HUES6 (cell line): ENCODE results near the gene ZRANB1.

ENCODE experiments used
- H3K27ac ChIP-seq: 2 replicates; pipeline ENCODE4 v1.7.0; 2013; ENCODE audit warnings: low read depth, mild to moderate bottlenecking, low read length, inconsistent platforms
- H3K27me3 ChIP-seq: 2 replicates; pipeline ENCODE4 v1.6.1; 2013; ENCODE audit warnings: low read length; ENCODE audit not compliant: control insufficient read depth, insufficient read depth
- H3K36me3 ChIP-seq: 2 replicates; pipeline ENCODE4 v1.6.1; 2013; ENCODE audit warnings: low read length; ENCODE audit not compliant: control insufficient read depth, insufficient read depth
- H3K4me1 ChIP-seq: 2 replicates; pipeline ENCODE4 v1.6.1; 2013; ENCODE audit warnings: low read length; ENCODE audit not compliant: control insufficient read depth, insufficient read depth
- H3K4me3 ChIP-seq: 2 replicates; pipeline ENCODE4 v1.5.1; 2013; ENCODE audit warnings: low read depth, low read length
- H3K9ac ChIP-seq: one replicate; pipeline ENCODE4 v1.6.1; 2013; ENCODE audit warnings: mild to moderate bottlenecking, low read length
- H3K9me3 ChIP-seq: 2 replicates; pipeline ENCODE4 v1.6.1; 2013; ENCODE audit warnings: low read depth, low read length; ENCODE audit not compliant: control insufficient read depth, insufficient read depth

The ZRANB1 gene

GRCh38 chr10:124941823-124942222 is at the start of gene ZRANB1:
ZRANB1 (plus strand) TSS chr10:124942123; CDS start chr10:124942494, 371 bp downstream.
- Histone ChIP-seq H3K4me1 (peaks cover 36% of the 10 kb centered on the region), H3K27ac (no peak within 1 kb of the TSS), H3K27me3 (no peaks in the 10 kb centered on the region), H3K9ac (no peak within 1 kb of the TSS), H3K9me3 (no peaks in the 10 kb centered on the region), H3K4me3 (no peak within 1 kb of the TSS), H3K36me3 (peaks cover 6% of the 10 kb centered on the region)

GRCh38 chr10:124892905-124893304 is 49.0 kb upstream of the ZRANB1 start:
- Histone ChIP-seq H3K9ac (peak overlapping the region; percentile 44), H3K4me1 (no peaks in the 10 kb centered on the region), H3K27me3 (no peaks in the 10 kb centered on the region), H3K27ac (no peak overlapping the region), H3K36me3 (no peaks in the 10 kb centered on the region), H3K9me3 (no peaks in the 10 kb centered on the region), H3K4me3 (no peak overlapping the region)

GRCh38 chr10:124894569-124895215 is 47.2 kb upstream of the ZRANB1 start:
- Histone ChIP-seq H3K27me3 (no peaks in the 10 kb centered on the region), H3K9me3 (no peaks in the 10 kb centered on the region), H3K4me1 (0 out of 2 replicates have a peak, but pooled peaks cover 3% of the 10 kb centered on the region), H3K4me3 (no peak overlapping the region), H3K9ac (no peak overlapping the region), H3K36me3 (no peaks in the 10 kb centered on the region), H3K27ac (no peak overlapping the region)

GRCh38 chr10:124896751-124897150 is 45.2 kb upstream of the ZRANB1 start:
- 0 out of 2 replicates have a peak, but pooled peaks cover 3% of the 10 kb centered on the region for H3K4me1 ChIP-seq
- H3K9ac ChIP-seq: no peak overlapping the region
- H3K27ac ChIP-seq: no peak overlapping the region
- H3K36me3 ChIP-seq: no peaks in the 10 kb centered on the region
- H3K9me3 ChIP-seq: no peaks in the 10 kb centered on the region
- H3K4me3 ChIP-seq: no peak overlapping the region
- no peaks in the 10 kb centered on the region for H3K27me3 ChIP-seq

GRCh38 chr10:124898471-124898870 is 43.5 kb upstream of the ZRANB1 start:
- Histone ChIP-seq H3K9ac (no peak overlapping the region), H3K36me3 (no peaks in the 10 kb centered on the region), H3K4me3 (no peak overlapping the region), H3K27ac (no peak overlapping the region), H3K4me1 (peaks cover 11% of the 10 kb centered on the region; the same call in 1 of the 2 replicates), H3K27me3 (no peaks in the 10 kb centered on the region), H3K9me3 (no peaks in the 10 kb centered on the region)

- no peak overlapping the region for H3K4me3 ChIP-seq
- H3K9ac ChIP-seq: no peak overlapping the region
- H3K27ac ChIP-seq: no peak overlapping the region
- H3K27me3 ChIP-seq: no peaks in the 10 kb centered on the region
- peaks cover 11% of the 10 kb centered on the region; the same call in 1 of the 2 replicates for H3K4me1 ChIP-seq
- H3K9me3 ChIP-seq: no peaks in the 10 kb centered on the region
- H3K36me3 ChIP-seq: no peaks in the 10 kb centered on the region
These were observed 42.8 kb upstream of the ZRANB1 start for GRCh38 chr10:124899151-124899550.

- Histone ChIP-seq H3K9ac (no peak overlapping the region), H3K27me3 (no peaks in the 10 kb centered on the region), H3K27ac (no peak overlapping the region), H3K4me3 (no peak overlapping the region), H3K4me1 (peaks cover 11% of the 10 kb centered on the region; the same call in 1 of the 2 replicates), H3K36me3 (no peaks in the 10 kb centered on the region), H3K9me3 (no peaks in the 10 kb centered on the region)
These were observed 39.5 kb upstream of the ZRANB1 start for GRCh38 chr10:124902462-124902861.

- H3K9me3 ChIP-seq: no peaks in the 10 kb centered on the region
These were observed 38.8 kb upstream of the ZRANB1 start for GRCh38 chr10:124903111-124903510.

GRCh38 chr10:124904796-124905195 is 37.1 kb upstream of the ZRANB1 start:
- Histone ChIP-seq H3K36me3 (no peaks in the 10 kb centered on the region), H3K4me1 (peaks cover 8% of the 10 kb centered on the region; the same call in 1 of the 2 replicates), H3K9me3 (no peaks in the 10 kb centered on the region), H3K4me3 (no peak overlapping the region), H3K27ac (no peak overlapping the region), H3K9ac (no peak overlapping the region), H3K27me3 (no peaks in the 10 kb centered on the region)

More at GRCh38 chr10:124903111-124903510, 38.8 kb upstream of the ZRANB1 start:
- no peaks in the 10 kb centered on the region for H3K36me3 ChIP-seq
- H3K4me3 ChIP-seq: no peak overlapping the region
- H3K4me1 ChIP-seq: peaks cover 11% of the 10 kb centered on the region; the same call in 1 of the 2 replicates
- H3K27ac ChIP-seq: no peak overlapping the region
- H3K9ac ChIP-seq: no peak overlapping the region
- no peaks in the 10 kb centered on the region for H3K27me3 ChIP-seq

GRCh38 chr10:124906551-124907001 is 35.3 kb upstream of the ZRANB1 start:
- Histone ChIP-seq H3K9me3 (no peaks in the 10 kb centered on the region), H3K4me1 (peaks cover 8% of the 10 kb centered on the region; the same call in 1 of the 2 replicates), H3K27ac (no peak overlapping the region), H3K27me3 (no peaks in the 10 kb centered on the region), H3K9ac (no peak overlapping the region), H3K4me3 (no peak overlapping the region), H3K36me3 (no peaks in the 10 kb centered on the region)

GRCh38 chr10:124909563-124909962 is 32.4 kb upstream of the ZRANB1 start:
- H3K4me3 ChIP-seq: no peak overlapping the region
- H3K27me3 ChIP-seq: no peaks in the 10 kb centered on the region

More at GRCh38 chr10:124909563-124909962, 32.4 kb upstream of the ZRANB1 start:
- H3K9me3 ChIP-seq: no peaks in the 10 kb centered on the region
- no peak overlapping the region for H3K9ac ChIP-seq
- no peaks in the 10 kb centered on the region for H3K4me1 ChIP-seq
- no peaks in the 10 kb centered on the region for H3K36me3 ChIP-seq
- H3K27ac ChIP-seq: no peak overlapping the region
